ENCODE results near the gene SH3RF1. TPM values are rescaled to one million over a fixed set of nuclear protein-coding genes. Genes with fewer than 3 reads are reported as not detected.

SH3RF1 gene
- total and polyA plus RNA-seq, 2 donors, result 2.0 to 3.7 TPM

DNA sequence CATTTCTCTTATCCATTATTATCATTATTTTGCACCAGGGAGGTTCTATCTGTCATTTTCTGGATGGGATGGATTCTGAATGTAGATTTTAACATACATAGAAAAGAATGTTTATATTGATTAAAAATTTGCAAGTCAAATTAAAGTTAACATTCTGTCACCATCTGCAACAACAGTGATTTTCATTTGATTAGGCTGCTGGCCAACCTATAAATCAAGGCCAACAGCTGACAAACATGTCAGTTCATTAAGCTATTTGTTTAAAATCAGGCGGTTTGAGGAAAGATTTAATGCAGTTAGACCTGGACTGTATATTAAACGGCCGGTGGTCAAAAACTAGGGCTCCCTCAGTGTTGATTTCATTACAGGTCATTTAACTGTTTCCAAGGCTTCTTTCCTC lies 151.2 kb downstream of the SH3RF1 start:
- no peaks in the 10 kb centered on the region for H3K4me1 ChIP-seq (ENCODE audit: control insufficient read depth in 2 of 2, insufficient read depth in 2 of 2, low read length in 2 of 2)
- H3K36me3 ChIP-seq (ENCODE audit: control insufficient read depth in 2 of 2, insufficient read depth in 2 of 2, low read length in 1 of 2), result no peaks in the 10 kb centered on the region
- no peaks in the 10 kb centered on the region for H3K27me3 ChIP-seq (ENCODE audit: control insufficient read depth in 2 of 2, insufficient read depth in 1 of 2, low read length in 1 of 2)
- WGBS, result 97% methylated on average over 3 of the region's 3 CpGs
- DNase-seq (ENCODE audit: low read depth in 6 of 9, low spot score in 9 of 9), result no peak
- no peak overlapping the region for H3K27ac ChIP-seq (ENCODE audit: low read depth in 1 of 2, low read length in 1 of 2)
- H3K9me3 ChIP-seq (ENCODE audit: control insufficient read depth in 2 of 2, insufficient read depth in 1 of 2, low read length in 1 of 2), result no peaks in the 10 kb centered on the region
- no peak overlapping the region for H3K4me3 ChIP-seq (ENCODE audit: low read length in 2 of 2)

DNA sequence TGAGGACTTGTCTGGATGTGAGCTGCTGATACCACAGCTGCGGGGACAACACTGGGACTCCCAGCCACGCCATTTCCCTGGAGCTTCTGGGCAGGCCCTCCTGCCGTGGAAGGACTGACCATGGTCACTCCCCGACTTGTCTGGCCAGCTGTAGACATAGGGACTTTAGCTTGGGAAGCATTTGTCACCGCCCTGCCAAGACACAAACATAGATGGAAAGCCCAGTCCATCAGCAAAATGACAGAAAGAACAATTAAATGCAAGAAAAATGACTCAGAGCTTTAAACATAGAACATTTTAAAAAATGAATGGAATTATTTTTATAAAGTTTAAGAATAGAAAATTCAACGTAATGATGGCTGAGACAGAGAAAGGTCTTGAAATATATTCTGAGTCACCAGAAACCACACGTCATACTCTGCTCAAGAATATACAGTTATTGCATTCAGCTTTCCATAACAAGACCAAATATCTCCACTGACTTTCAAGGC lies 153.1 kb downstream of the SH3RF1 start:
- H3K27me3 ChIP-seq (ENCODE audit: control insufficient read depth in 2 of 2, insufficient read depth in 1 of 2, low read length in 1 of 2), result no peaks in the 10 kb centered on the region
- no peaks in the 10 kb centered on the region for H3K9me3 ChIP-seq (ENCODE audit: control insufficient read depth in 2 of 2, insufficient read depth in 1 of 2, low read length in 1 of 2)
- no peak for DNase-seq (ENCODE audit: low read depth in 6 of 9, low spot score in 9 of 9)
- H3K36me3 ChIP-seq (ENCODE audit: control insufficient read depth in 2 of 2, insufficient read depth in 2 of 2, low read length in 1 of 2), result no peaks in the 10 kb centered on the region
- no peak overlapping the region for H3K27ac ChIP-seq (ENCODE audit: low read depth in 1 of 2, low read length in 1 of 2)
- 97% methylated on average over 7 of the region's 7 CpGs for WGBS
- no peaks in the 10 kb centered on the region for H3K4me1 ChIP-seq (ENCODE audit: control insufficient read depth in 2 of 2, insufficient read depth in 2 of 2, low read length in 2 of 2)
- no peak overlapping the region for H3K4me3 ChIP-seq (ENCODE audit: low read length in 2 of 2)

DNA sequence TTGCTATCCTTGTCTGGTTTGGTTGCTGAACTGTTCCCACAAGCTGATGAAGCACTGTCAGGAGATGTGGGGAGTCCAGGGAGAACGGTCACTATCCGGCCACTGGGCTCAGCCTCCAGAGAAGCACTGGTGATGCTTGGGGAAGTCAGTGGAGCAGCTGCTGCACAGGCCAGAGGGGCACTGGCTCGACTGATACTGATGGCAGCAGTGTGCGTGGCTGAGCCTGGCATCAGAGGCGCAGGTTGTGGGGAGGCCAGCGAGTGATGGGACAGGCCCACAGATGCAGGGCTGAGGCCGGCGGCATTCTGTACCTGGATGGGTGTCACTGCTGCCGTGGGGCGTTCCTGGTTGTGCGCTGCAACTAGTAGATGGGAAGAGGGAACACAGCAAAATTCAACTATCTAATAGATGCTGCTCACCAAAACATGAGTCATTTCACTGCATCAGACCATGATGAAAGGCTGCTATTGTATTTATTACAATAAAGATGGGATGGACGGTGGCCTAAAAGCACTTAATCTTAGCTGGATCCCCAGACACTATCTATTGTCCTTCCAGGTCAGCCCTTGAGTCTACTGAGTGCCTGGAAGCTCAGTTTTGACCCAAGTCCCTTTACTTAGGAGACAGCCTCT lies 154.4 kb downstream of the SH3RF1 start:
- Histone ChIP-seq H3K4me1 (ENCODE audit: control insufficient read depth in 2 of 2, insufficient read depth in 2 of 2, low read length in 2 of 2) (no peaks in the 10 kb centered on the region), H3K36me3 (ENCODE audit: control insufficient read depth in 2 of 2, insufficient read depth in 2 of 2, low read length in 1 of 2) (no peaks in the 10 kb centered on the region), H3K9me3 (ENCODE audit: control insufficient read depth in 2 of 2, insufficient read depth in 1 of 2, low read length in 1 of 2) (no peaks in the 10 kb centered on the region), H3K4me3 (ENCODE audit: low read length in 2 of 2) (no peak overlapping the region), H3K27ac (ENCODE audit: low read depth in 1 of 2, low read length in 1 of 2) (no peak overlapping the region), H3K27me3 (ENCODE audit: control insufficient read depth in 2 of 2, insufficient read depth in 1 of 2, low read length in 1 of 2) (no peaks in the 10 kb centered on the region)
- DNase-seq (ENCODE audit: low read depth in 6 of 9, low spot score in 9 of 9), result no peak
- WGBS, result 98% methylated on average over 12 of the region's 12 CpGs

DNA sequence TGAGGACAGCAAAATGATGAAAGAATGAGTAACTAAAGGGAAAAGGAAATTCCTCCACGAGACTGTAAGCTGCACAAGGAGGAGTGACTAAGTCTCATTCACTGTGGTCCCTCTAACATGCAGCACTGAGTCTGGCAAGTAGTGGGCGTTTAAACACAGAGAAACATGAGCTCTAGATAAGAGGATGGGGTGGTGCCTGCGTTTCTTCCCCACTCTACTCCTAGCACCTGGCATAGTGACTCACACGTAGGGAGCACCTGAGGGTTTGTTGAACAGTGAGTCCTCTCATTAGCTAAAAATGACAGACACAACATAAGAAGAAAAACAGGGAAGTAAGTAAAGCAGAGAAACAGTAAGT lies 154.9 kb downstream of the SH3RF1 start:
- no peaks in the 10 kb centered on the region for H3K4me1 ChIP-seq (ENCODE audit: control insufficient read depth in 2 of 2, insufficient read depth in 2 of 2, low read length in 2 of 2)
- H3K4me3 ChIP-seq (ENCODE audit: low read length in 2 of 2), result no peak overlapping the region
- WGBS, result 88% methylated on average over 4 of the region's 4 CpGs
- H3K27ac ChIP-seq (ENCODE audit: low read depth in 1 of 2, low read length in 1 of 2), result no peak overlapping the region
- no peaks in the 10 kb centered on the region for H3K36me3 ChIP-seq (ENCODE audit: control insufficient read depth in 2 of 2, insufficient read depth in 2 of 2, low read length in 1 of 2)
- no peaks in the 10 kb centered on the region for H3K9me3 ChIP-seq (ENCODE audit: control insufficient read depth in 2 of 2, insufficient read depth in 1 of 2, low read length in 1 of 2)
- no peak for DNase-seq (ENCODE audit: low read depth in 6 of 9, low spot score in 9 of 9)
- no peaks in the 10 kb centered on the region for H3K27me3 ChIP-seq (ENCODE audit: control insufficient read depth in 2 of 2, insufficient read depth in 1 of 2, low read length in 1 of 2)

DNA sequence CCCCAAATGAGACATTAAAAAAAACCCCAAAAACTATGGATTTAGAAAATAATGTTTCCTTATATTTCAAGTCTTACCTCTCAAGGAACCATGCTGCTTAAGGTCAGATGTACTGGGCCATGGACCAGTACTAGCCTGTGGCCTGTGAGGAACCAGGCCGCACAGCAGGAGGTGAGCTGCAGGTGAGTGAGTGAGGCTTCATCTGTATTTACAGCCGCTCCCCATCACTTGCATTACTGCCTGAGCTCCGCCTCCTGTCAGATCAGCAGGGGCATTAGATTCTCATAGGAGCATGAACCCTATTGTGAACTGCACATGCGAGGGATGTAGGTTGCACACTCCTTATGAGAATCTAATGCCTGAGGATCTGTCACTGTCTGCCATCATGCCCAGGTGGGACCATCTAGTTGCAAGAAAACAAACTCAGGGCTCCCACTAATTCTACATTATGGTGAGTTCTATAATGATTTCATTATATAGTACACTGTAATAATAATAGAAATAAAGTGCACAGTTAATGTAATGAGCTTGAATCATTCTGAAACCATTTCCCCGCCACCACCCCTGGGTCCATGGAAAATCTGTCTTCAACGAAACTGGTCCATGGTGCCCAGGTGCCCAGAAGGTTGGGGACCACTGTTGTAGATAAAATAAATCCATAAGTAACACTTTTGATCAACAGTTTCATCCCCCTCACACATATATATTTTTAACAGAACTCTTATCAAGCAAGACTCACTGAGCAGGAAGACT lies 155.4 kb downstream of the SH3RF1 start:
- H3K27me3 ChIP-seq (ENCODE audit: control insufficient read depth in 2 of 2, insufficient read depth in 1 of 2, low read length in 1 of 2), result no peaks in the 10 kb centered on the region
- WGBS, result 98% methylated on average over 6 of the region's 6 CpGs

DNA sequence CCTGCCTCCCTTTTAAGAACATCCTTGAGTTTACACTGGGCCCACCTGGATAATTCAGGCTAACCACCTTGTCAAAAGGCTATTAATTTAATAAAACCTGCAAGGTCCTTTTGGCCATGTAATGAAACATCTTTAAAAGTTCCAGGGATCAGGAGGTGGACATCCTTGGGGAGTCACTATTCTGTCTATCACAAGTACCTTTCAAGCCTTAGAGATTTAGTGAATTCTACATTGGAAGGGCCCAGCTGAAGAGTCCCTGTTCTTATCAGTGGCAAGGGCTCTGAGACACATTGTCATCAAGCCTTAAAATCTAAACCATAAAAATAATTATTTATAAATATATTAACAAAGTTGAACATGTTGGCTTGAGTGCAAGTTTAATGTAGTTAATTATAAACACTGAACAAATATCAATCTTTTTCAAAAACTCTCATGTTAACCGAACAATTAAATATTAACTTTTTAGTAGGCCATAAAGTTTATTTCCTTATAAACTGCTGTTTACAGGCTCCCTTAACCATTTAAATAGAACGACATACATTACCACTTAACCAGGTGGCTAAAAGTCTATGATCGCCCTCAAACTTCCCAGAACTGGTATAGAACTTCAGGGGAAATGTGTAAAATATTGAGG lies 156.3 kb downstream of the SH3RF1 start:
- no peaks in the 10 kb centered on the region for H3K27me3 ChIP-seq (ENCODE audit: control insufficient read depth in 2 of 2, insufficient read depth in 1 of 2, low read length in 1 of 2)
- WGBS, result 99% methylated on average over 3 of the region's 3 CpGs
- H3K4me3 ChIP-seq (ENCODE audit: low read length in 2 of 2), result no peak overlapping the region
- no peaks in the 10 kb centered on the region for H3K9me3 ChIP-seq (ENCODE audit: control insufficient read depth in 2 of 2, insufficient read depth in 1 of 2, low read length in 1 of 2)
- no peaks in the 10 kb centered on the region for H3K4me1 ChIP-seq (ENCODE audit: control insufficient read depth in 2 of 2, insufficient read depth in 2 of 2, low read length in 2 of 2)
- DNase-seq (ENCODE audit: low read depth in 6 of 9, low spot score in 9 of 9), result no peak
- H3K27ac ChIP-seq (ENCODE audit: low read depth in 1 of 2, low read length in 1 of 2), result no peak overlapping the region
- H3K36me3 ChIP-seq (ENCODE audit: control insufficient read depth in 2 of 2, insufficient read depth in 2 of 2, low read length in 1 of 2), result no peaks in the 10 kb centered on the region

More for the DNA sequence above, 155.4 kb downstream of the SH3RF1 start:
- Histone ChIP-seq H3K4me1 (ENCODE audit: control insufficient read depth in 2 of 2, insufficient read depth in 2 of 2, low read length in 2 of 2) (no peaks in the 10 kb centered on the region), H3K9me3 (ENCODE audit: control insufficient read depth in 2 of 2, insufficient read depth in 1 of 2, low read length in 1 of 2) (no peaks in the 10 kb centered on the region), H3K4me3 (ENCODE audit: low read length in 2 of 2) (no peak overlapping the region), H3K36me3 (ENCODE audit: control insufficient read depth in 2 of 2, insufficient read depth in 2 of 2, low read length in 1 of 2) (no peaks in the 10 kb centered on the region), H3K27ac (ENCODE audit: low read depth in 1 of 2, low read length in 1 of 2) (no peak overlapping the region)
- no peak for DNase-seq (ENCODE audit: low read depth in 6 of 9, low spot score in 9 of 9)

DNA sequence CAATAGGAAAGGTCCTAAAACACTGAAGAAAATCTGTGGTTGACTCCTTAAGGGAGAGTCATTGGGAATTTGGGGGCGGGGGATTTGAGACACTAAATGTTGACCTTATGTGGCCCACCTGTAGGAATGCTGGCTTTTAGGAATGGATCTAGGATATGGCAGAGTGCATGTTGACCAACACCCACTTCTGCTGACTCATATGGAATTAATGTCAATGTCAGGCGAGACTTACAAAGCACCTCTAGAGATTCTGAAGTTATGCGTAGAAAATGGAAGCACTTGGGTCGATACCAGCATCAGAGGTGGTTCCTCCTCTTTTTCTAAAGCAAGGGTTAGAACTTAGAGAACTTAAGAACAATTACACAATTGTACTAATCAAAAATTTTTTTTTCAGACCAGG lies 160.1 kb downstream of the SH3RF1 start:
- no peaks in the 10 kb centered on the region for H3K4me1 ChIP-seq (ENCODE audit: control insufficient read depth in 2 of 2, insufficient read depth in 2 of 2, low read length in 2 of 2)
- DNase-seq (ENCODE audit: low read depth in 6 of 9, low spot score in 9 of 9), result no peak
- H3K27ac ChIP-seq (ENCODE audit: low read depth in 1 of 2, low read length in 1 of 2), result no peak overlapping the region
- H3K4me3 ChIP-seq (ENCODE audit: low read length in 2 of 2), result no peak overlapping the region
- WGBS, result 98% methylated on average over 4 of the region's 4 CpGs
- peaks cover 0 to 2% of the 10 kb centered on the region in 2 donors for H3K36me3 ChIP-seq (ENCODE audit: control insufficient read depth in 2 of 2, insufficient read depth in 2 of 2, low read length in 1 of 2)
- H3K27me3 ChIP-seq (ENCODE audit: control insufficient read depth in 2 of 2, insufficient read depth in 1 of 2, low read length in 1 of 2), result no peaks in the 10 kb centered on the region
- H3K9me3 ChIP-seq (ENCODE audit: control insufficient read depth in 2 of 2, insufficient read depth in 1 of 2, low read length in 1 of 2), result no peaks in the 10 kb centered on the region

DNA sequence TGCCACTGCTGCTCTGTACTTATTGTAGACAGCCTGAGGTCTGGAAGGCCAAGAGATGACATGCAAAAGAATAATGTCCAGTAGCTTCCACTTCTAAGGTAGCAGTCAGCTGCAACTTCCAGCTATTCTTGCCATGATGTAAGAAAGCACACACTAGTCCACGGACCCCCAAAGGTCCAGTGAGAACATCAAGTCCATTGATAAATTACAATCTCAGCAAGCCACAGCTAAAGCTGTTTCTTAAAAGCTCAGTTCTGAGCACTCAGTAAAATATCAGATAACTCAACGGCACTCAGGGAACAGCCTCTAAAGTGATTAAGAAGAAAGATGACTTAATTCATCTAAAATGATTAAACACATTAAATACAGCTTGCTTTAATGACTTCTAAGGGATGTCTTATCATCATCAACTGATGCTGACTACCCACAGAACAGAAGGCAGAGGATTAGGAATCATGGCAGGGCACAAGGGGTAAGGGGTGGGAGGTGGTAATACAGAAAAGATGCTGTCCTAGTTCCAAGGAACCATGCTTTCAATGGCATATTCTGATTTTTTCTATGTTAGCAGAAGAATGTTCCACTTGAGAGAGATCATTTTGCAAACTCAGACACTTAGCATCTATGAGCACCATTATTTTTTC lies 161.6 kb downstream of the SH3RF1 start:
- Histone ChIP-seq H3K27me3 (ENCODE audit: control insufficient read depth in 2 of 2, insufficient read depth in 1 of 2, low read length in 1 of 2) (no peaks in the 10 kb centered on the region), H3K4me1 (ENCODE audit: control insufficient read depth in 2 of 2, insufficient read depth in 2 of 2, low read length in 2 of 2) (no peaks in the 10 kb centered on the region), H3K9me3 (ENCODE audit: control insufficient read depth in 2 of 2, insufficient read depth in 1 of 2, low read length in 1 of 2) (no peaks in the 10 kb centered on the region), H3K27ac (ENCODE audit: low read depth in 1 of 2, low read length in 1 of 2) (no peak overlapping the region), H3K36me3 (ENCODE audit: control insufficient read depth in 2 of 2, insufficient read depth in 2 of 2, low read length in 1 of 2) (peaks cover 0 to 2% of the 10 kb centered on the region in 2 donors), H3K4me3 (ENCODE audit: low read length in 2 of 2) (no peak overlapping the region)
- 73% methylated on average over 2 of the region's 2 CpGs for WGBS
- no peak for DNase-seq (ENCODE audit: low read depth in 6 of 9, low spot score in 9 of 9)

DNA sequence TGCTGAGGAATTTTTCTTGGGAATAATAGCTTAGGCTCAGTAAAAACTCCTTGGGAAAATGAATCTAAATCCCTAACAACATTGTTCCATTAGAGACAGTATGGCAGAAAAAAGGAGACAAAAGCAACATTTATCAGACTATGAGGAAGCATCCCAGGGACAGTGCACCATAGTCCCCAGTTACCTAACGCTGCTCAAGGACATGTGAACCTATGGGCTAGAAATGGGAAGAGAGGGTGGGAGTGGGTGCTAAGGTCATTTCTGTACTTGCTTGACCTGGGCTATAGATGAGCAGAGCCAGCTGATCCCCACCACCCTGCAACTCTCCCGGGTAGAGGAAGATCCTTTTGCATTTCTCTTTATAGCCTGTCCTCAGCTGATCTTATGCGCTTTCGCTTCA lies 162.5 kb downstream of the SH3RF1 start:
- no peaks in the 10 kb centered on the region for H3K9me3 ChIP-seq (ENCODE audit: control insufficient read depth in 2 of 2, insufficient read depth in 1 of 2, low read length in 1 of 2)
- peaks cover 0 to 2% of the 10 kb centered on the region in 2 donors for H3K36me3 ChIP-seq (ENCODE audit: control insufficient read depth in 2 of 2, insufficient read depth in 2 of 2, low read length in 1 of 2)
- H3K27me3 ChIP-seq (ENCODE audit: control insufficient read depth in 2 of 2, insufficient read depth in 1 of 2, low read length in 1 of 2), result no peaks in the 10 kb centered on the region
- H3K4me3 ChIP-seq (ENCODE audit: low read length in 2 of 2), result no peak overlapping the region
- no peak for DNase-seq (ENCODE audit: low read depth in 6 of 9, low spot score in 9 of 9)
- WGBS, result 98% methylated on average over 4 of the region's 4 CpGs
- no peak overlapping the region for H3K27ac ChIP-seq (ENCODE audit: low read depth in 1 of 2, low read length in 1 of 2)
- H3K4me1 ChIP-seq (ENCODE audit: control insufficient read depth in 2 of 2, insufficient read depth in 2 of 2, low read length in 2 of 2), result no peaks in the 10 kb centered on the region
